Transverse colon (tissue), 3 donors: ENCODE data around the gene KLHDC8A.

Source experiments
- POLR2A ChIP-seq: fragments of 450-650 bp; IDR thresholded peaks from one replicate; pipeline ENCODE4 v1.6.1; 2016; ENCODE audit warnings: antibody characterized with exemption, mild to moderate bottlenecking, moderate library complexity
- TF ChIP-seq, protein P1 (sequence below), 5 experiments: fragments of 200-600 bp in 3 of 5; fragments of 450-650 bp in 2 of 5; sonication (generic) in 3 of 5; IDR thresholded peaks; 1 replicate in 2 of 5; 2 replicates in 3 of 5; pipeline ENCODE4 v1.5.1; 2016 to 2017; ENCODE audit warnings: antibody characterized with exemption in 5 of 5, inconsistent platforms in 3 of 5, mild to moderate bottlenecking in 2 of 5, moderate library complexity in 1 of 5

DNA sequence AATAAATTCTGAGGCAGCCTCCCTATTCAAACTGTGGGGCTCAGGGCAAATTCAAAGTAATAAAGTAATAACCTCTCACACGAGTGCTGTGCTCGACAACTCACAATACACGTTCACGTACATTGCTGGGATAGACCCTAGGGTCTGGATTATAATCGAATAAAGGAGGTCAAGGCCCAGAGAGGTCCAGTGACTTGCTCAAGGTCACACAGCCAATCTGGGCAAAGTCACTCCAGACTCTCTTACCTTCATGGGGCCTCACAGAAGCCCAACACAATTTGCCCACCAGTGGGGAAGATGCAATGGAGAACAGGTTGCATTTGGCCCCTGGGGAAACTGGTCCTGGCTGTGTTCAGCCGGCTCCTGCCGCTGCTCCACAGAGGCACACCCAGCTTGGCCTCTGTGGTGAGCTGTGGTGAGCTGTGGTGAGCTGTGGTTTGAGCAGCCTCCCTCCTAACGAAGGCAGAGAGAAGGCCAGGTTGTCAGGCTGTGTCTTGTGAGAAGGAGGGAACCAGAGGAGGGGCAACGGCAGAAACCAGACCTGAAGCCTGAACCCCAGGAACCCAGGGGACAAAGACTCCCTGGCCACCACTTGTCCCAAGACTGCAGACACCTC lies 70.3 kb downstream of the KLHDC8A start:
- no peak for TF ChIP-seq POLR2A
- TF ChIP-seq, protein P1, sequence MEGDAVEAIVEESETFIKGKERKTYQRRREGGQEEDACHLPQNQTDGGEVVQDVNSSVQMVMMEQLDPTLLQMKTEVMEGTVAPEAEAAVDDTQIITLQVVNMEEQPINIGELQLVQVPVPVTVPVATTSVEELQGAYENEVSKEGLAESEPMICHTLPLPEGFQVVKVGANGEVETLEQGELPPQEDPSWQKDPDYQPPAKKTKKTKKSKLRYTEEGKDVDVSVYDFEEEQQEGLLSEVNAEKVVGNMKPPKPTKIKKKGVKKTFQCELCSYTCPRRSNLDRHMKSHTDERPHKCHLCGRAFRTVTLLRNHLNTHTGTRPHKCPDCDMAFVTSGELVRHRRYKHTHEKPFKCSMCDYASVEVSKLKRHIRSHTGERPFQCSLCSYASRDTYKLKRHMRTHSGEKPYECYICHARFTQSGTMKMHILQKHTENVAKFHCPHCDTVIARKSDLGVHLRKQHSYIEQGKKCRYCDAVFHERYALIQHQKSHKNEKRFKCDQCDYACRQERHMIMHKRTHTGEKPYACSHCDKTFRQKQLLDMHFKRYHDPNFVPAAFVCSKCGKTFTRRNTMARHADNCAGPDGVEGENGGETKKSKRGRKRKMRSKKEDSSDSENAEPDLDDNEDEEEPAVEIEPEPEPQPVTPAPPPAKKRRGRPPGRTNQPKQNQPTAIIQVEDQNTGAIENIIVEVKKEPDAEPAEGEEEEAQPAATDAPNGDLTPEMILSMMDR (IDR thresholded peaks at IDR 0.05), result no peak
